GM18909 (cell line): Measurements from ENCODE around the gene GRPEL1.
A peak's percentile ranks its signal among the peaks of the same experiment; 100 is the strongest.

Source experiments
- ATAC-seq: cut with Tn5 transposase; IDR thresholded peaks from one replicate; pipeline ENCODE4 v1.9.1; 2021; ENCODE audit warnings: mild to moderate bottlenecking; ENCODE audit not compliant: unreplicated experiment, poor library complexity

Gene GRPEL1

GRCh38 chr4:7046971-7047370, 20.9 kb downstream of the GRPEL1 start:
- ATAC-seq, result no peak

- no peak for ATAC-seq
These were observed 21.6 kb downstream of the GRPEL1 start for GRCh38 chr4:7045961-7046921.

- no peak for ATAC-seq
These were observed 22.3 kb downstream of the GRPEL1 start for GRCh38 chr4:7045553-7045952.

GRCh38 chr4:7044137-7044930, 23.5 kb downstream of the GRPEL1 start:
- no peak for ATAC-seq

- peak; percentile 22 for ATAC-seq
These were observed 24.4 kb downstream of the GRPEL1 start, which contains the start of gene TADA2B for GRCh38 chr4:7043284-7044136. Gene TADA2B, plus strand, starts transcription at chr4:7043372. Its CDS starts 208 bp downstream, at chr4:7043580.

- peak; percentile 78 for ATAC-seq
These were observed 25.2 kb downstream of the GRPEL1 start for GRCh38 chr4:7042503-7043283.

GRCh38 chr4:7041801-7042502, 25.9 kb downstream of the GRPEL1 start:
- no peak for ATAC-seq

- ATAC-seq, result no peak
These were observed 26.6 kb downstream of the GRPEL1 start for GRCh38 chr4:7041246-7041645.

- no peak for ATAC-seq
These were observed 27.1 kb downstream of the GRPEL1 start for GRCh38 chr4:7040765-7041164.

- no peak for ATAC-seq
These were observed 30.4 kb downstream of the GRPEL1 start for GRCh38 chr4:7037425-7037824.

- no peak for ATAC-seq
These were observed 33.4 kb downstream of the GRPEL1 start for GRCh38 chr4:7034262-7035081.

GRCh38 chr4:7032596-7032995, 35.3 kb downstream of the GRPEL1 start:
- ATAC-seq, result no peak

- no peak for ATAC-seq
These were observed 36.1 kb downstream of the GRPEL1 start for GRCh38 chr4:7031558-7032449.

- no peak for ATAC-seq
These were observed 37.0 kb downstream of the GRPEL1 start for GRCh38 chr4:7030856-7031255.

- ATAC-seq, result no peak
These were observed 37.9 kb downstream of the GRPEL1 start for GRCh38 chr4:7029921-7030320.

GRCh38 chr4:7029212-7029611, 38.7 kb downstream of the GRPEL1 start:
- no peak for ATAC-seq

- no peak for ATAC-seq
These were observed 40.0 kb downstream of the GRPEL1 start for GRCh38 chr4:7027913-7028312.
